GM15510 (cell line): ENCODE measurements around the gene DACT2.

Experiments used
- POLR2A ChIP-seq: IDR thresholded peaks from 3 replicates; pipeline ENCODE4 v1.6.1; 2011; ENCODE audit warnings: borderline replicate concordance; ENCODE audit not compliant: insufficient read length; ENCODE audit errors: extremely low read depth

The DACT2 gene

DNA sequence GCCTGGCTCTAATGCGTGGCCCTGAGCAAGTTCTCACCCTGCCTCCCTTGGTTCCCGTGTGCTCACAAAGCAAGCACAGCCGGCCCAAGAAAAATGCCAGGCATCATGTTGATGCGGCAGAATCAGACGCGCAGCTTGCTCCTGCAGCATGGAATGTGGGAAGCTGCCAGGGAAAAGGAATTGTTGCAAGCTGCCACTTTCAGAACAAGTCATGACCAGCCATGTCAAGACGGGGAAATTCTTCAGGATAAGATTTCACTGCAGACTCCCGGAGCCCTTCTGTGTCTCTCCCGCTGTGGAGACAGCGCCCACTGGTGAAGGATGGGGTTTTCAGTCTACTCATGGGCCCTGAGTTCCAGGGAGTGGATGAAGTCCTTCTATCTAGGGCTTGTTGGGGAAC, 4.6 kb downstream of the DACT2 start:
- no peak for TF ChIP-seq POLR2A

DNA sequence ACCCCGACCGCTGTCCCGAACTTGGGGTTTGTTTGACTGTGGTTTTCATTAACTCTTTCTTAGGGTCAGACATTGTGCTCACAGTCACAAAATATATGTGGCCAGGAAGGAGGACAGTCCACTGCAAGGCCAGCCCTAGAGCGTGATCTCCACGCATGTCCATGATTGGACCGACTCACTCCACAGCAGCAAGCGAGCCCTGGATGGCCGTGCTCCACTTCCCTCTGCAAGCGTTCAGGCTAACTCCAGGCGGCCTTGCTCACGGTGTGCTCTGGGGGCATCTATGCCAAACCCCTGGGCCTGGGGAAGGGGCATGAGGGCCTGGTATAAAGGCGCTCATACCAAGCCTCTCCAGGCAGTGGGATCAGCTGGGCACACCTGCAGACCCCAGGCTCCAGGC, 5.6 kb downstream of the DACT2 start:
- no peak for TF ChIP-seq POLR2A

DNA sequence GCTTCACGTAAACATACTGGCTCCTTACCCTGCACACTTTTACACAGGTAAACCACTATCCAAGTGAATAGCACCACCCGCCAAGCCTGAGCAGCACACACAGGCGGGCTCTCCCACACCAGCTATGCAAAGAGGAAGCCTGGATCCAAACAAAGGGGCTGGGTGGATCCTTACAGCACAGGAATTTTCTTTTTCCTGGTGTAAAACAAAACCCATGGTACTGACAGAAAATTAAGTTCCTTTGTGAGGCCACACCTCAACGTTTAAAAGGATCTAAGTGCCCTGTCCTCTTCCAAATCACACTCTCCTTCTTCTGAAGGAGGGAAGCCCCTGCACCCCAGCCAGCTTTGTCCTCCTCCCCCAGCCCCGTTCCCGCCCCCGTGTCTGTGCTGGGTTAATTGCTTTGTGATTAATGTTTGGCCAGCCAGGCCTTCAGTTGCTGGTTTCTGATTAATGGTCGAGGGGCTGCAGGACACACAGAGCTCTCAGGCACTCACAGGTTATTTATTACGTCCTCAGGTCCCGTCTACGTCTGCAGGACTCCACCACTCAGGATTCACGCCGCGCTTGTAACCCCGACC, 6.1 kb downstream of the DACT2 start:
- no peak for TF ChIP-seq POLR2A

DNA sequence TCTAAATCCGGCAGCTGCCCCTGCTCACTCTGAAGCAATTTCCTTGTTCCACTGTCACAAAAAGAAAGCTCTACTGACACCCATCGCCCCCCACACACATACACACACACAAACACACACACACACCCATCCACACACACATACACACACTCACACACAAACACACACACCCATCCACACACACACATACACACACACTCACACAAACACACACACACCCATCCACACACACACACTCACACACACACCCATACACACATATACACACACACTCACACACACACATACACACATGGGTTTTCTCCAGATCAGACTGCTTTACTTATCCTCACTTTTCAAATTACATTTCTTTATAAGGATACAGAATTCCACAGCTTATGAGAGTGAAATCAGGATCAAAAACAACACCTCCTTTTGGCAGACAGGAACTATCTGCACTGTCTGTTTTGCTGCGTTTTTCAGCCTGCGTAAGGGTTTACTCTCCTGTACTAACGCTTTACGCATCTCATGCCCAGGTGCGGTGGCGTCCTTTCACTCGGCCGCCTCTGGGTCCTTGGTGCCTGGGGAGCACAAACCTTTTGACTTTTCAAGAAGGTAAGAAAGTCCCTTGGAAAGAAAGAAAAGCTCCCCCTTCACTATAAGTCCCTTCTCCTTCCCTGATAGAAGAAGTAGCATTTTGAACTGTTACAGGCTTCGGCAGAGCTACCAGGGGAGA, 8.0 kb downstream of the DACT2 start:
- no peak for TF ChIP-seq POLR2A

DNA sequence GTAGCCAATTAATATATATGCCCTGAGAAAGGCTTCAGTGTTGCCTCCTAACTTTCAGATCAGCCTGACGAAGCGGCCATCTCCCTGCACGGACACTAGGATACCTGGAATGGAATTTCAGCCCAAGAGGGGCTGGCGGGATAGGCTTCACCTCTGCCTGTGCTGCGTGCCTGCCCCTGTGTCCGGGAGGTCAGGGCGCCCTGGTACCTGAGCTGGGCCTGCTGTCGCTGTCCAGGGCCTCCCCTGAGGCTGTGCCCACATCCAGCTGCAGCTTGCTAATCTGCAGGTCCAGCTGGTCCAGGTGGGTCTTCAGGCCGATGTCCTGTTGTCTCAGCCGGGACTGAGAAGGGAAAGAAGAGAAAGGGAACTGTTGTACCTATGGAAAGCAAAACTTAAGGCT, 8.6 kb downstream of the DACT2 start:
- TF ChIP-seq POLR2A, result no peak

DNA sequence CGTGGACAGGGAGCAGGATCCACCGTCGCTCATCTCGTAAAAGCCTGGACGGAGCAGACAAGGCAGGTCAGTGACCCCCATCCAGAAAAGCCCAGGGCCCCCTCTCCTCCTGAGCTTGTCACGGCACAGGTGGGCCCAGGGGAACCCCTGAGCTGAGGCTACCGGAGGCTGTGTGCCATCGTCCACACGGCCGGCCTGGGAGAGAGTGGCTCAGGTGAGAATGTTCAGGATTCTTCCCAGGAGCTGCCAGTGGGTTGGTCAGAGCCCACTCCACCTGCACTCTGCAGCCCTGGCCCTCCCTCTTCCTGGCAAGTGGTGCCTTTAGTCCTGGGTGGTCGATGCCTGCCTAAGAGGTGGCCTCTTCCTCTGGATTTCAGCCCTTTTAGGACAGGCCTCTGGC, 9.2 kb downstream of the DACT2 start:
- TF ChIP-seq POLR2A, result no peak

DNA sequence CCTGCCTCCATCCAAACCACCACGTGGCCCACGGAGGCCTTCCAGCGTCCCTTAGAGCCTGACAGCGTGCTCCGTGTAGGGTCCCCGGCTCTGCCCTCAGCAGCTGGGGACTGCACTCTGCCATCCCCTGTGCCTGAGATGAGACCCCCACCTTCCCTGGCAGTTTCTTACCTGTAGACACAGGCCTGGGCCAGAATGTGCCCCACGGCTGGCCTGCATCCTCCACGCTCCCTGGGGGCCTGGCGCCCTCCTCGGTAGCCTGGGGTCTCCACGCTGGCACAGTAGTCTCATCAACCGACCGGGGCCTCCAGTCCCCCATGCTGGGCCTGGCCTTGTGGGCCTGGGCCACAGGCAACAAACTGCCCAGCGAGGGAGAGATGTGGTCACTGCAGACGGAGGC, 9.6 kb downstream of the DACT2 start:
- no peak for TF ChIP-seq POLR2A

DNA sequence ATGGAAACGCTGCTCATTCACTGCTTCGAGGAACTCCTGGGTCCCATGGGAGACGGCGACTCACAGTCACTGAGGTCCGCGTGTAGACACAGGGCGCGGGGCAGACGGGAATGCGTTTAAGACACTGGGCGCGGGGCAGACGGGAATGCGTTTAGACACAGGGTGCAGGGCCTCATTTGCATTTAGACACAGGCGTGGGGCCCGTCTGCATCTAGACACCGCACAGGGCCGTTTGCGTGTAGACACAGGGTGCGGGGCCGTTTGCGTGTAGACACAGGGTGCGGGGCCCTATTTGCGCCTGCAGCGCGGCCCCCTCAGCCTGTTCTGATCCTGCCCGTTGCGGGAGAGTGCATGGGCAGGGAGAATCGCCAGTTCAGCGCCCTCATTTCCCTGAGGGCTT, 10.4 kb downstream of the DACT2 start:
- no peak for TF ChIP-seq POLR2A

DNA sequence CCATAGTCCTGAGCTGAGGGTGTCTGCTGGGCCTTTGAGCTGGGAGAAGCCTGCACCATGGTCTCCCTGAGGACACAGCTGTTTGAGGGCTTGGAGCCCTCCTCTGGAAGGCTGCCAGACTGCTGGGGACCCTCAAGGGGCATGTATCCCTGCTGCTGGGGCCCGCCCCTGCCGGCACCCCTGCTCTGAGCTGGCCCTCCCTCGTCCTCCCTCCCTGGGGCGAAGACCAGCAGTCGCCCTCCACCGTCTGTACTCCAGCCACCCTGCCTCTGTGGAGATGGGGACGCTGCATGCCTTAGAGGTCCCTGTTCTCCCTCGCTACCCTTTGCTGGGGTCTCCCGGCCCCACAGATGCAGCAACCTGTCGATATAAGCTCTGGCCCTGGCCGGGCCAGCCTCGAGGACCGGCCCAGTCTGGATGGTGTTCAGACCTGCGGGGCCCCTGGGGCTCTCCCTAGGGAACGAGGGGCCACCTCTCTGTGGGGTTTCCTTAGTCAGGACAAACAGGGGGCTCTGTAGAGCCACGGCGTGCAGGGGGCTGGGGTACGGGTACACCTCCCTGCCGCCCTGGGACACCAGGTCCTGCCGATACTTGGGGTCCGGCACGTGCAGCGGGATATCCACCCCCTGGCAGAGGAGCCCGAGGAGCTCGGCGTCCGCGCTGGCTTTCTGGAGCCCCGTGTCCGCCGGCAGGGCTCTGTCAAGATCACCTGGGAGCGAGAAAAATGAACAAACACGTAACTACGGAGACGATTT, 11.0 kb downstream of the DACT2 start:
- no peak for TF ChIP-seq POLR2A

DNA sequence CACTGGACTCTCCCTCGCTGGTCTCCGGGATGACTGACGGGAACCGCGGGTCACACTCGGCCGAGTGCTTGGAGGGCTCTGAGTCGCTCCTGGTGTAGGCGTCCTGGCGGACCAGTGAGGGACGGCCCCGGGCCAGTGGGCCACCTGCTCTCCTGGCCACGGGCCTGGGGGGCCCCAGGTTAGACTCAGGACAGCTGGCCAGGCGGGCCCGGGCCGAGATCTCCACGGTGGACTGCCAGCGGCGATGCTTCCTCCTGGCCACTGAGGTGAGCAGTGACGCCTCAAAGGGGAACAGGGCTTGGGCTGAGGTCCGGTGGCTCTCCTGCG, 11.9 kb downstream of the DACT2 start:
- TF ChIP-seq POLR2A, result no peak

DNA sequence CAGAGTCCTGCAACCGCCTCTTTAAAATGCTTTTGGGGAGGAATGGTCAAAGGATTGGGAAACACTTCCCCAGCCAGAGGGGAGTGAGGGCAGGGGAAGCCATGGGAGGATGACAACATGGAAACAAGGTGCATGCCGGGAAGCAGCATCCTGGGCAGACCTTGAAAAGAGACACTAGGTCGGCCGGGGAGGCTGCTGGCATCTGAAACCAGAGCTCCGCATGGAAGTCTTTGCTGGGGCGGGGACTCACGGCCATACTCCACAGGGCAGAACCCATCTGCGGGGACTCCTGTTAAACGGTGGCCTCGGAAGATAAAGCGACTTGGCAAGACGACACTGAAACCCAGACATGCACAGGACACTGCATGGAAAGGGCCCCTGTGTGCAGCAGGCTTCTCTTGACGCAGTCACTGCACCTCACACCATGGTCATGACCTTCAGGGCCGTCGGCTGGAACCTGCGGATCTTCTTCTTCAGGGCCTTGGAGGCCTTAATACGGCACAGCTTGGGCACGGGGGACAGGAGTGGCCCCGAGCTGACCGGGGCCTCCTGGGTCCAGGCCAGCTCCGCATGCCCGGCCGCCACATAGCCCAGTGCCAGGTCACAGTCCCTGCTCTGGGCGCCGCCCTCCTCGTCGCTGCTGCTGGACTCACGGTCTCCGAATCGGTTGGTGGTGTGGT, 12.4 kb downstream of the DACT2 start:
- TF ChIP-seq POLR2A, result no peak

DNA sequence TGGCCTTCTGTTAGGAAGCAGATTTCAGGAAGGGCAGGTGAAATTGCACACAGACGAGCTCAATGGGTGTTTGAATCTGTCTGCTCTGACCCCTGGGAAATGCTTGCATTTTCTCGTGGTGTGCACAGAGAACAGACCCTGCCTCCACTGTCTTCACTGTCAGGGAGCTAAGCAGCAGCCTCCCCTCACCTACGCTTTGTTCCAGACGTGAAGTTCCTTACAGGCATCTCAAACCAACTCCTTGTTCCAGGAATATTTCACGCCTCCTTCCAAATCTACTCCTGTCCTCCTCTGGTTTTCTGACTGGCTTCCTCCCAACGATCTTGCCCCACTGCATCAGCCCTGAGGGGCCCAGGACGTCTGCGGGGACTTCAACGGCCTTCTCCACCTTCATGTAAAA, 13.7 kb downstream of the DACT2 start:
- TF ChIP-seq POLR2A, result no peak

DNA sequence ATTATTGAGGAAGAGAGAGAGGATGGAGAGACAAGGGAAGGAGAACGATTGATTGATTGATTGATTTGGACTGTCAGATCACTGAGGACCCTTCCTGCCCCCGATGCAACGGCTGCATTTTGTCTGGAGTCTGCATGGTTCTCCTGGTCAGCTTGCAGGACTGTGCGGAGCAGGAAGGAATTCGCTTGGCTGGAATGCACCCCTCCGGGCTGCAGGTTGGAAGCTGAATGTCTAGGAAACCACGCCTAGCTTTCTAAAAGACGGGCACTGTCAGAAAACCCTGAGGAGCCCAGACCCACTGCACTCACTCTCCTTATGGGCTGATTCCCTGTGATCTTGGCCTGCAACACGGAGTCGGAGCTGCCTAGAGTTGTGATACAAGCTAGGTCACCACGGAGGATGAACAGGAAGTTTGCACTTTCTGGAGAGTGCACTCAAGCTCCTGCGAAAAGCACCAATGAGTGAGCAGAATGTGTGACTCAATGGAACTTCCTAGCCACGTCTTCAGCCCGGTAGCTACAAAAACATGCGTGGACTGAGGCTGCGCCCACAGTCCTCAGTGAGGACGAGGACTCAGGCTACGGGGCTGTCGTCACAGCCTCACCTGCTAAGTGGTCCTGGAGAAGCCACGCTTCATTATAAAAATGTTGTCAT, 14.4 kb downstream of the DACT2 start:
- no peak for TF ChIP-seq POLR2A

DNA sequence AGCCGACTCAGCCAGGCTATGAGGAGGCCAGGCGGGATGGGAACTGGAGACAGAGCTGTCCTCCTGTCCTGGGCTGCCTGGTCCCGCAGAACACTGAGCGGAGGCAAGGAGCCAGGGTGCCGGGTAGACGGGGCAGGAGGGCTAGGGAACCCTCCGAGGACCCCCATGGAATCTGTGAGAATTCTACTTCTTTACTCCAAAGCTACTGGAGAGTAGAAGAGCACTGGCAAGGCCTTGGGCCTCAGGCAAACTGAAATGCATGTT, 14.9 kb downstream of the DACT2 start:
- no peak for TF ChIP-seq POLR2A

DNA sequence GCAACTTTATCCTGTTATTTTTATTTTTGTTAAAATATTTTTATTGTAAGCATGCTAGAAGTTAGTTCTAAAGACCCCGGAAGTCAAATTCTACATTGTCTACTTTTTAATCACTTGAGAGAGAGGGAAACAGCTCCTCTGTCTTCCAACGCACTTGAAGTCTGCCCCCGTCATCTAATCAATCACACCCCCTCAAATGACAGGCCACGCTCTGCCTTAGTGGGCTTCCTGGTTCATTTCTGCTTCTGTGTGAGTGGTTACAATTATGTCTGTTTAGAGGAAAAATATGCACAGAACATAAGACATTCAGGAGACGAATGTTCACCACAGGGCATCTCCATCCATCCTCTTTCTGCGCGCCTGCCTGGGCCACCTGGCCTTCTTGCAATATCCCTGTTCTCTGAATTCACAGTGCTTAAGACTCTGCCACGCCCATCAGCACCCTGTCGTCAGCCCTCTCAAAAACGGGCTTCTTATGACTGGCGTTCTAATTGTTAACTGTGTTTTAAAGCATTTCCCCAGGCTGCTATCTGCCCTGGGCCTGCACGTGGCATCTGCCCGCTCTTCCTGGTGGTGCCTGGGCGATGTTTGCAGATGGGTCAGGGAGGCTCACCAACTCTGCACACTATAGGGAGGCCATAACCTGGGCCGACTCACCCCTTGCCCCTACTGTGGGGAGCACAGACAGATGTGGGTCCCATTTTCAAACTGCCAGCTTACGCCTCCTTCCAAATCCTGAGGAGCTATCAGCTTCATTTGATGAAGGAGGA, 15.4 kb downstream of the DACT2 start:
- TF ChIP-seq POLR2A, result no peak

DNA sequence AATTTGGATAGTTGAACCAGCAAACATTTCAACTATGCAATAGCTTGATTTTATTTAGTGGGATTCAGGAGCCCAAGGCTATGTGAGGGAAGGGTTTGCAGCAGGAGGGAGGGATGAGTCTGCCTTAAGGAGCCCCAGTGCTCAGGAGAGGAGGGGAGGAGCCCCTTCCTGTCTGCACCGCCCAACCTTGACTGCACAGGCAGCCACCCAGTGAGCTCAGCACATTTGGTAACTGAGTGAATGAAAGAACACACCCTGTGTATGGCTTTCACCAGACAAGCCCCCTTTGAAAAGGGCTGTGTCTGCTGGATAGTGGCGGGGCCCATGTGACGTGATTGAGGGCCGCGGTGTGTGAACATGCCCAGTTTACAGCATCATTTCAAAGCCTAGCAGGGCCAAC, 17.0 kb downstream of the DACT2 start:
- TF ChIP-seq POLR2A, result no peak
